Mesenchymal stem cell (in vitro differentiated cells and primary cell): ENCODE measurements around the gene DRD2. TPM values are rescaled to one million over a fixed set of nuclear protein-coding genes. Genes with fewer than 3 reads are reported as not detected.
"Not testable (repeated sequence)": the region's sequence is repeated elsewhere in the genome, so short reads cannot be mapped to it uniquely, and the experiment has no call there.

Experiments
- DNase-seq: peaks from one replicate; pipeline ENCODE4 v3.0.0-alpha.2; 2013
- H2AFZ ChIP-seq: one replicate; pipeline ENCODE4 v1.6.1; 2013; ENCODE audit warnings: low read depth, mild to moderate bottlenecking, control low read depth, inconsistent platforms, low read length, moderate library complexity
- H2AK5ac ChIP-seq: 2 replicates; pipeline ENCODE4 v1.6.1; 2013; ENCODE audit warnings: low read length, moderate library complexity, mild to moderate bottlenecking, inconsistent platforms; ENCODE audit not compliant: severe bottlenecking
- H2BK120ac ChIP-seq: one replicate; pipeline ENCODE4 v1.6.1; 2013; ENCODE audit warnings: low read depth, mild to moderate bottlenecking, inconsistent platforms, low read length, moderate library complexity
- H2BK12ac ChIP-seq, 2 experiments: one replicate each; pipeline ENCODE4 v1.6.1; 2013; ENCODE audit warnings: inconsistent platforms in 2 of 2, low read length in 2 of 2, mild to moderate bottlenecking in 2 of 2, moderate library complexity in 2 of 2, control low read depth in 1 of 2
- H2BK15ac ChIP-seq: one replicate; pipeline ENCODE4 v1.6.1; 2013; ENCODE audit warnings: mild to moderate bottlenecking, low read depth, inconsistent platforms; ENCODE audit not compliant: poor library complexity, severe bottlenecking
- H2BK5ac ChIP-seq: 2 replicates; pipeline ENCODE4 v1.6.1; 2013; ENCODE audit warnings: low read depth, mild to moderate bottlenecking, low read length, control low read depth, inconsistent platforms; ENCODE audit not compliant: poor library complexity, severe bottlenecking
- H3K14ac ChIP-seq, 2 experiments: one replicate each; pipeline ENCODE4 v1.6.1; 2013; ENCODE audit warnings: inconsistent platforms in 2 of 2, low read length in 2 of 2, control low read depth in 1 of 2, mild to moderate bottlenecking in 1 of 2, moderate library complexity in 1 of 2
- H3K18ac ChIP-seq, 2 experiments: one replicate each; pipeline ENCODE4 v1.6.1; 2013; ENCODE audit warnings: inconsistent platforms in 2 of 2, low read length in 2 of 2, control low read depth in 1 of 2, low read depth in 1 of 2, mild to moderate bottlenecking in 1 of 2
- H3K23ac ChIP-seq, 2 experiments: one replicate each; pipeline ENCODE4 v1.6.1; 2013; ENCODE audit warnings: inconsistent platforms in 2 of 2, low read length in 2 of 2, mild to moderate bottlenecking in 2 of 2, moderate library complexity in 2 of 2, control low read depth in 1 of 2
- H3K27ac ChIP-seq: 2 replicates; pipeline ENCODE4 v1.5.1; 2013; ENCODE audit warnings: mild to moderate bottlenecking, moderate library complexity, low read length, control low read depth, inconsistent platforms; ENCODE audit not compliant: poor library complexity, severe bottlenecking
- H3K27me3 ChIP-seq, 2 experiments: 2 replicates each; pipeline versions ENCODE4 v1.6.1 to v1.7.0; 2013; ENCODE audit warnings: low read length in 2 of 2, mild to moderate bottlenecking in 2 of 2, moderate library complexity in 2 of 2, control low read depth in 1 of 2, inconsistent platforms in 1 of 2; ENCODE audit not compliant: control insufficient read depth in 1 of 2, insufficient read depth in 1 of 2
- H3K36me3 ChIP-seq, 2 experiments: 2 replicates each; pipeline versions ENCODE4 v1.6.1 to v1.7.0; 2013; ENCODE audit warnings: low read length in 2 of 2, control low read depth in 1 of 2, inconsistent platforms in 1 of 2, low read depth in 1 of 2, mild to moderate bottlenecking in 1 of 2; ENCODE audit not compliant: insufficient read depth in 2 of 2, control insufficient read depth in 1 of 2
- H3K4ac ChIP-seq, 2 experiments: one replicate each; pipeline ENCODE4 v1.6.1; 2013; ENCODE audit warnings: inconsistent platforms in 2 of 2, low read length in 2 of 2, mild to moderate bottlenecking in 2 of 2, moderate library complexity in 2 of 2, control low read depth in 1 of 2, low read depth in 1 of 2
- H3K4me1 ChIP-seq: 2 replicates; pipeline ENCODE4 v1.6.1; 2013; ENCODE audit warnings: low read depth, low read length, control low read depth; ENCODE audit not compliant: control insufficient read depth, insufficient read depth
- H3K4me2 ChIP-seq: 2 replicates; pipeline ENCODE4 v1.6.1; 2013; ENCODE audit warnings: low read length, mild to moderate bottlenecking, inconsistent platforms; ENCODE audit not compliant: poor library complexity, severe bottlenecking
- H3K4me3 ChIP-seq, 2 experiments: 2 replicates each; pipeline versions ENCODE4 v1.5.1 to v1.7.0; 2013; ENCODE audit warnings: low read length in 2 of 2, mild to moderate bottlenecking in 2 of 2, control low read depth in 1 of 2, low read depth in 1 of 2; ENCODE audit not compliant: insufficient read depth in 1 of 2
- H3K79me1 ChIP-seq: replicated peaks from 2 replicates; pipeline ENCODE4 v1.6.1; 2013; ENCODE audit warnings: mild to moderate bottlenecking, control low read depth, low read length, inconsistent platforms; ENCODE audit not compliant: poor library complexity, severe bottlenecking
- H3K9ac ChIP-seq: 2 replicates; pipeline ENCODE4 v1.7.0; 2013; ENCODE audit warnings: mild to moderate bottlenecking, low read length, moderate library complexity
- H3K9me3 ChIP-seq: 2 replicates; pipeline ENCODE4 v1.7.0; 2013; ENCODE audit warnings: mild to moderate bottlenecking, low read length; ENCODE audit not compliant: control insufficient read depth
- H4K8ac ChIP-seq: one replicate; pipeline ENCODE4 v1.6.1; 2013; ENCODE audit warnings: inconsistent platforms, mild to moderate bottlenecking, low read length, moderate library complexity
- H4K91ac ChIP-seq: one replicate; pipeline ENCODE4 v1.6.1; 2013; ENCODE audit warnings: mild to moderate bottlenecking, low read length, inconsistent platforms
- WGBS: methylation state at CpG from one replicate; pipeline ENCODE4 v1.1.7; 2013; ENCODE audit warnings: mixed read lengths; 5-methylcytosine and 5-hydroxymethylcytosine counted together
- polyA plus RNA-seq, 2 experiments: library from polyadenylated mRNA; stranded (reverse); fragments of 200-250 nt; gene quantifications; one replicate each; pipeline ENCODE4 v1.2.3, GENCODE V29; 2013

Gene DRD2
- not detected for polyA plus RNA-seq (2013, experiment 1 of 2)
- 0.03 TPM for polyA plus RNA-seq (2013, experiment 2 of 2)

GRCh38 chr11:113475160-113475761 lies at the start of gene DRD2:
Gene DRD2 (minus strand): TSS chr11:113475398. CDS start chr11:113424651, 50,747 bp downstream.
- no peak within 1 kb of the TSS for H3K23ac ChIP-seq
- no peak within 1 kb of the TSS for H4K91ac ChIP-seq
- 18% methylated on average over 9 of the region's 65 CpGs for WGBS
- no peaks in the 10 kb centered on the region for H3K36me3 ChIP-seq
- H3K9ac ChIP-seq, result no peak within 1 kb of the TSS
- H3K4me3 ChIP-seq, result peak within 1 kb of the TSS; percentile 28 to 66
- no peak within 1 kb of the TSS for H3K18ac ChIP-seq
- no peak within 1 kb of the TSS for H2AK5ac ChIP-seq
- H2BK12ac ChIP-seq, result no peak within 1 kb of the TSS
- H2BK15ac ChIP-seq, result no peak within 1 kb of the TSS
- no peak within 1 kb of the TSS for H2BK120ac ChIP-seq
- H3K4ac ChIP-seq, result no peak within 1 kb of the TSS
- no peaks in the 10 kb centered on the region for H3K79me1 ChIP-seq
- no peak within 1 kb of the TSS for H3K14ac ChIP-seq
- H3K27ac ChIP-seq, result no peak within 1 kb of the TSS
- peaks cover 11% of the 10 kb centered on the region for H3K4me1 ChIP-seq
- peak within 1 kb of the TSS; percentile 54 for H3K4me2 ChIP-seq
- peaks cover 50 to 89% of the 10 kb centered on the region in 2 experiments for H3K27me3 ChIP-seq
- no peak within 1 kb of the TSS for H4K8ac ChIP-seq
- DNase-seq, result no peak
- no peaks in the 10 kb centered on the region for H3K9me3 ChIP-seq
- no peak within 1 kb of the TSS for H2BK5ac ChIP-seq
- H2AFZ ChIP-seq, result no peak within 1 kb of the TSS

DNA sequence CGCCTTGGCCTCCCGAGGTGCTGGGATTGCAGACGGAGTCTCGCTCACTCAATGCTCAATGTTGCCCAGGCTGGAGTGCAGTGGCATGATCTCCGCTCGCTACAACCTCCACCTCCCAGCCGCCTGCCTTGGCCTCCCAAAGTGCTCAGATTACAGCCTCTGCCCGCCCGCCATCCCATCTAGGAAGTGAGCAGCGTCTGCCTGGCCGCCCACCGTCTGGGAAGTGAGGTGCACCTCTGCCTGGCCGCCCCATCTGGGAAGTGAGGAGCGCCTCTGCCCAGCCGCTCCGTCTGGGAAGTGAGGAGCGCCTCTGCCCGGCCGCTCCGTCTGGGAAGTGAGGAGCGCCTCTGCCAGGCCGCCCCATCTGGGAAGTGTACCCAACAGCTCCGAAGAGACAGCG lies 48.7 kb upstream of the DRD2 start:
- not testable (repeated sequence) for H3K27ac ChIP-seq, H2AFZ ChIP-seq, H2BK120ac ChIP-seq, H3K9me3 ChIP-seq, H2BK15ac ChIP-seq, H2AK5ac ChIP-seq, DNase-seq, H2BK5ac ChIP-seq, H3K36me3 ChIP-seq, H3K27me3 ChIP-seq, H3K4me1 ChIP-seq, H3K79me1 ChIP-seq, H4K8ac ChIP-seq, H2BK12ac ChIP-seq, H3K14ac ChIP-seq, H3K4me2 ChIP-seq, H3K9ac ChIP-seq, H3K4ac ChIP-seq, H3K23ac ChIP-seq, H4K91ac ChIP-seq, H3K4me3 ChIP-seq, H3K18ac ChIP-seq
- 95% methylated on average over 20 of the region's 24 CpGs for WGBS

GRCh38 chr11:113521737-113522517 lies 46.7 kb upstream of the DRD2 start:
- no peak overlapping the region for H2AFZ ChIP-seq
- H3K9me3 ChIP-seq, result no peaks in the 10 kb centered on the region
- H3K14ac ChIP-seq, result no peak overlapping the region
- peak overlapping the region in 1 of 2 experiments; percentile 3 for H3K4me3 ChIP-seq
- H3K36me3 ChIP-seq, result no peaks in the 10 kb centered on the region
- no peak overlapping the region for H3K27ac ChIP-seq
- no peak overlapping the region for H4K91ac ChIP-seq
- no peaks in the 10 kb centered on the region for H3K4me1 ChIP-seq
- no peak overlapping the region for H3K4me2 ChIP-seq
- H3K18ac ChIP-seq, result no peak overlapping the region
- H2BK5ac ChIP-seq, result no peak overlapping the region
- no peak overlapping the region for H3K4ac ChIP-seq
- H3K27me3 ChIP-seq, result peaks cover 8 to 19% of the 10 kb centered on the region in 2 experiments
- no peak overlapping the region for H2BK15ac ChIP-seq
- H2BK120ac ChIP-seq, result no peak overlapping the region
- no peak overlapping the region for H4K8ac ChIP-seq
- peak overlapping the region; percentile 56 for H3K9ac ChIP-seq
- no peak overlapping the region for H2BK12ac ChIP-seq
- no peak overlapping the region for H3K23ac ChIP-seq
- WGBS, result 42% methylated on average over 3 of the region's 3 CpGs
- no peaks in the 10 kb centered on the region for H3K79me1 ChIP-seq
- no peak for DNase-seq
- H2AK5ac ChIP-seq, result no peak overlapping the region

- Histone ChIP-seq H2BK120ac (no peak overlapping the region), H3K14ac (no peak overlapping the region)
Observed at GRCh38 chr11:113519989-113520613, 44.9 kb upstream of the DRD2 start.

More at GRCh38 chr11:113519989-113520613, 44.9 kb upstream of the DRD2 start:
- no peak overlapping the region for H2AK5ac ChIP-seq
- H2BK12ac ChIP-seq, result no peak overlapping the region
- H2BK15ac ChIP-seq, result no peak overlapping the region
- no peak overlapping the region for H3K23ac ChIP-seq
- no peak overlapping the region for H3K18ac ChIP-seq
- H4K8ac ChIP-seq, result no peak overlapping the region
- no peak overlapping the region for H4K91ac ChIP-seq
- H3K36me3 ChIP-seq, result no peaks in the 10 kb centered on the region
- H3K9ac ChIP-seq, result no peak overlapping the region
- no peak overlapping the region for H3K27ac ChIP-seq
- WGBS, result 71% methylated on average over 2 of the region's 4 CpGs
- no peaks in the 10 kb centered on the region for H3K4me1 ChIP-seq
- no peak overlapping the region for H3K4me3 ChIP-seq
- no peak overlapping the region for H2AFZ ChIP-seq
- no peak overlapping the region for H3K4me2 ChIP-seq
- H2BK5ac ChIP-seq, result no peak overlapping the region
- no peaks in the 10 kb centered on the region for H3K79me1 ChIP-seq
- no peak for DNase-seq
- no peaks in the 10 kb centered on the region for H3K9me3 ChIP-seq
- H3K27me3 ChIP-seq, result peaks cover 8 to 36% of the 10 kb centered on the region in 2 experiments
- H3K4ac ChIP-seq, result no peak overlapping the region
